ENCODE measurements around the gene ACTR3C.
A peak's percentile ranks its signal among the peaks of the same experiment; 100 is the strongest.
"Not testable (repeated sequence)": the region's sequence is repeated elsewhere in the genome, so short reads cannot be mapped to it uniquely, and the experiment has no call there.

The ACTR3C gene

GRCh38 chr7:150283608-150284007 lies 39.7 kb downstream of the ACTR3C start:
- not testable (repeated sequence) for DNase-seq (ENCODE audit: low read depth in 2 of 2)

- not testable (repeated sequence) for DNase-seq (ENCODE audit: low read depth in 2 of 2)
Observed at GRCh38 chr7:150283111-150283510, 40.2 kb downstream of the ACTR3C start.

GRCh38 chr7:150281681-150282403 lies 41.5 kb downstream of the ACTR3C start:
- not testable (repeated sequence) for DNase-seq (ENCODE audit: low read depth in 2 of 2)

DNA sequence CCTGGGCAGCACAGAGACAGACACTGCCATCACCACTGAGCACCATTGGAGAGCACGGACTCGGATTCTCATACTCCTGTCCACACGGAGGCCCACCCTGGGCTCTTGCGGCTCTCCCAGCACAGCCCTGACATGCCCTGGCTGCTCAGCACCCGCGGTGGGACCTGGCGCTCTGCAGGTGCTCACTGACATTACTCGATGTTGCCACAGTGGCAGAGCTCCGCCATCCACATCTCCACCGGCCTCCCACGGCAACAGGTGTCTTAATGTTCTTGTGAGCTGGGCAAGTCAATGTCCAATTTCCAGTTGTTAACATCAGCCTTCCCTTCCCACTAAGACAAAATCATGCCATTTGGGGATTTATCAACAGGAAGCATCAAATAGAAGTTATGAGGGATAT lies 45.0 kb downstream of the ACTR3C start:
- not testable (repeated sequence) for DNase-seq (ENCODE audit: low read depth in 2 of 2)

GRCh38 chr7:150276132-150276695 lies 47.1 kb downstream of the ACTR3C start:
- DNase-seq (ENCODE audit: low read depth in 2 of 2) = peak; percentile 7 to 8

DNA sequence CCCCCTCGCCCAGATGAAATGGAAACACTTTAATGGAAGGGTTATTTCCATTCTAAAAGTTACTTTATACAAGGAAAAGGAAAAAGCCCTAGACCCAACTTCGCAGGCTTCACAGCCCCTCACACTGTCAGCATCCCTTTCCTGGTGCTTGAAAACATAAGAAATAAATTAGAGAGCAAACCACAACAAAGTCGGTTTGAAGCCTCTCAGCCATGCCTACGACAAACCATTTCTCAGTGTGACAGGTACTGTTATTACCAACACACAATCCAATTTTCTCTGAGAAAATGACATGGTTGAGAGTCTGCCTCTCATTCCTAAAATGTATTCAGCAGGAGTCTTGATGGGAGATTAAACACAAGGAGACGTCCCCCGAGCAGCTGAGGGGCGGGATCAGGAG lies 51.4 kb downstream of the ACTR3C start:
- not testable (repeated sequence) for DNase-seq (ENCODE audit: low read depth in 2 of 2)

- DNase-seq (ENCODE audit: low read depth in 2 of 2) = not testable (repeated sequence)
Observed at GRCh38 chr7:150270101-150270824, 53.1 kb downstream of the ACTR3C start.

DNA sequence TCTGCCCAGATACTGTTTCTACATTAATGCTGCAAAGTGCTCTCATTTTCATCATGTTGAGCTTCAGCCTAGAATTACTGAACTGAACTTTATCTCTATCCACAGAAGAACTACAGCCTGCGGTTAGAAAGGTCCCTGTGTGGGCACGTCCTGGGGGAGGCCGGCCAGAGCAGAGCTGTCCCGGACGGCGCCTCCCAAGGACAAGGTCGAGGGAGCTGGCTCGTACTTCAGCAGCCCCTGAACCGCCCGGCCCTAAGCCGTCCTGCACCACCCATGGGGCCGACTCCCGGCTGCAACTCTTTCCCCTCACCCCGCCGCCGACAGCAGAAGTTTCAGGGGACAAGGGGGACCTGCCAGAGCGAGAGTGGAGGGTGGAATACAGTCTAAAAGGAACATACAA lies 54.5 kb downstream of the ACTR3C start:
- not testable (repeated sequence) for DNase-seq (ENCODE audit: low read depth in 2 of 2)

GRCh38 chr7:150268287-150268686 lies 55.1 kb downstream of the ACTR3C start:
- not testable (repeated sequence) for DNase-seq (ENCODE audit: low read depth in 2 of 2)

DNA sequence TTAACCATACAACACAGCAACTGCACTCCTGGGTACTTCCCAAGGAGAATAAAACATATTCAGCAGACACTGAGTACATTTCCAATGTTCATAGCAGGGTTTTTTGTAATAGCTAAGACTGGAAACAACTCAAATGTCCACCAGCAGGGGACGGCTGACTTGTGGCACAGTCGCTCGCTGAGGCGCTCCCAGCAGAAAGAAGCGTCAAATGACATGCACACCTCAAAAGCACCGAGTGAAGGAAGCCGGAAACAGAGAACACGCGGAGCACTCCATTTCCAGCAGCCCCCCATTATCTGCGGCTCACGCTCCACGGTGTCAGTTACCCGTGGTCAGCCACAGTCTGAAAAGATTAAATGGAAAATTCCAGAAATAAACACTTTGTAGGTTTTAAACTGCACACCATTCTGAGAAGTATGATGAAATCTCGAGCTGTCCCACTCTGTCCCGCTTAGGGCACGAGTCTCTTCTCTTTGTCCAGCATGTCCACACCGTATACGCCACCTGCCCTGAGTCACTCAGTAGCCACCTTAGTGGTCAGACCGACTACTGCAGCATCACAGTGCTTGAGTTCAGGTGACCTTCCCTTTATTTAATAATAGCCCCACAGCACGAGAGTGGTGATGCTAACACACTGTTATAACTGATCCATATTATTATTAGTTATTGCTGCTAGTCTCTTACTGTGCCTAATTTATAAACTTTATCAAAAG lies 56.2 kb downstream of the ACTR3C start:
- not testable (repeated sequence) for DNase-seq (ENCODE audit: low read depth in 2 of 2)

DNA sequence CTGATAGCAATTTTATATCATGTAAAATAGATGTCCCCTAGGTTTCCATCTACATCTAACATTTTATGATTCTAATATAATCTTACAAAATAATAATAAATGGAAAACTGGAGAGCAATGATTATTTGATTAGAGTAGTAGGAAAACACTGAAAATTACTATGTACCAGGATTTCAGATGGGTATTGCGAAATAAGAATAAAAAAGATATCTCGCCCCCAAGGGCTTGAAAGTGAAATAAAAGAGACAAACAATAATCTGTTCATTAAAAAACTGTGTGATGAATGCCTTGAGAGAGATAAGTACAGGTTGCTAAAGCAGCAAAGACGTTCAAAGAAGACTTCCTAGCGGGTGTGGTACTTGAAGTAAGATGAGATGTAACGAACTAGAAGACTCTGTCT lies 60.7 kb downstream of the ACTR3C start:
- not testable (repeated sequence) for DNase-seq (ENCODE audit: low read depth in 2 of 2)

GRCh38 chr7:150247745-150248144 lies 75.6 kb downstream of the ACTR3C start:
- not testable (repeated sequence) for DNase-seq (ENCODE audit: low read depth in 2 of 2)

DNA sequence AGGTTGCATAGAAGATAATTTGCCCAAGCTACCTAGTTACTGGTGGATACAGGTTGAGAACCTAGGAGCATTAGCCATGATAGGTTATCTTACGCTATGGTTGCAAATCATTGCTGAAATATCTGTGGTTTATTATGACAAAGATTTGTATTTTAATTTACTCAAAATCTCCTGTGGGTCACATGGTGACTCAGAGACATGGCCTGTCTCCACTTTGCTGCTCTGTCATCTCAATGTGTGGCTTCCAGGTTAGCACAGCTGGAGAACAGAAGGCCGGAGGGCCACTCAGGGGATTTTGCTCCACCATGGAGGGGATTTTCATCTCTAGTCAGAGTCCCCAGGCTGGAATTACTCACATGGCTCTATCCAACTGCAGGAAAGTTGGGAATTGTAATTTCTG lies 78.1 kb downstream of the ACTR3C start:
- DNase-seq (ENCODE audit: low read depth in 2 of 2) = not testable (repeated sequence)

- not testable (repeated sequence) for DNase-seq (ENCODE audit: low read depth in 2 of 2)
Observed at GRCh38 chr7:150242935-150243334, 80.4 kb downstream of the ACTR3C start.

- not testable (repeated sequence) for DNase-seq (ENCODE audit: low read depth in 2 of 2)
Observed at GRCh38 chr7:150225444-150225843, 97.9 kb downstream of the ACTR3C start.

DNA sequence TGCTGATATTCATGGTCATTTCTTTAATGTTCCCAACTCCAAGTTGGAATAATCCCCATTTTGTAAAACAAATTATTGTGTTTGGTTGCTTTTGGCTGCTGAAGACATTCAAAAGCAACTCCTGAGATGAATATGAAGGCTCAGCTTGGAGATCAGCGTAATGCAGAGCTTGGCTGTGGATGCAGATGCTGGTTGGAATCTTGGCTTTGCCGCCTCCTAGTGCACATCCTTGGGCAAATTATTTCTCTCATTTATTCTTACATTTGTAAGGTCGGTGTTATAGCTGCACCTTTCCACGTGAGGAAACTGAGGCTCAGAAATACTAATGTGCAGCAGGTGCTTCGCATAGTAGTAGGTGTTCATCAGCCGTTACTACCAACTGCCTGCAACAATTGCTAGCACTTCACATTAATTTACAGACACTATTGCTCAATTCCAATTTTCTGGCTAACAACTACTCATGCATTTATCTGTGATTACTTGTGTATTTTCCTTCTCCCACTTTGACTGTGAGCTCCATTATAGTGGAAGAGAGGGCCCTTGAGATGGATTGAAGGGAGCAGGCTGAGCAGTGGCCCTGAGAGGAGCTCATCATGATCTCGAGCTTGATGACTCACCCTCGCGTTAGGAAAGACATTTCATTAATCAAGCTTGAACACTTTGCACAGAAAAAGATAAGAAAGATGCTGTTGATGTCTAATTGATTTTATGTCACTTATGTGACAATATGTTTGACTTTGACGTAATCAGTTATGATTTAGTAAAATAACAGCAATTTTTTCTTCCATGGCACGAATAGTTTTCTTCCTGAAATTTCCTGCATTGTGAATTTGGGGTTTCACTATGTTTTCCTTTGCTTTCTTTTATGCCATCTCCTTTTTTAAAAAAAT lies 101.0 kb downstream of the ACTR3C start:
- not testable (repeated sequence) for DNase-seq (ENCODE audit: low read depth in 2 of 2)

DNA sequence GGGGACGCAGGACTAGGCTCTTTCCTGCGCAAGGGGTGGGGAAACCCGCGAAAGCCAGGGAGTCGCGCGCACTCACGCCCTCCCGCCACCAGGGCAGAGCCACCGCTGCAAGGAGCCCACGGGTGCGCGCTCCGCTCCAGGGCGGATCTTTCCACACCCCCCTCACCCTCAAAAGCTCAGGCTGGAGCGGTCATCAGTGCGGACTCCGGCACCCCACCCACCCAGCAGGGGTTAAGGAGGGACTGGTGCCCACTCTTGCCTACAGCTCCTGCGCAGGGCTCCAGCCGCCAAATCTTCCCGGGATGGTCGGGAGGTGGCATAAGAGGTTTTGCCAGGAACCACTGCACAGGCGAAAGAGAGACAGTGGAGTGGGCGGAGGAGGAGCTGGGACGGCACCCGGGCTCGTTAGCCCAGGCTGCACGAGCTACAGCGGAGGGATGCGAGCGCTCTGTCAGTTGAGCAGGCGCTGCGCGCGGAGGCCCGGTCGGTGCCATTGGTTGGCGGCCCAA lies 102.6 kb downstream of the ACTR3C start:
- not testable (repeated sequence) for DNase-seq (ENCODE audit: low read depth in 2 of 2)

DNA sequence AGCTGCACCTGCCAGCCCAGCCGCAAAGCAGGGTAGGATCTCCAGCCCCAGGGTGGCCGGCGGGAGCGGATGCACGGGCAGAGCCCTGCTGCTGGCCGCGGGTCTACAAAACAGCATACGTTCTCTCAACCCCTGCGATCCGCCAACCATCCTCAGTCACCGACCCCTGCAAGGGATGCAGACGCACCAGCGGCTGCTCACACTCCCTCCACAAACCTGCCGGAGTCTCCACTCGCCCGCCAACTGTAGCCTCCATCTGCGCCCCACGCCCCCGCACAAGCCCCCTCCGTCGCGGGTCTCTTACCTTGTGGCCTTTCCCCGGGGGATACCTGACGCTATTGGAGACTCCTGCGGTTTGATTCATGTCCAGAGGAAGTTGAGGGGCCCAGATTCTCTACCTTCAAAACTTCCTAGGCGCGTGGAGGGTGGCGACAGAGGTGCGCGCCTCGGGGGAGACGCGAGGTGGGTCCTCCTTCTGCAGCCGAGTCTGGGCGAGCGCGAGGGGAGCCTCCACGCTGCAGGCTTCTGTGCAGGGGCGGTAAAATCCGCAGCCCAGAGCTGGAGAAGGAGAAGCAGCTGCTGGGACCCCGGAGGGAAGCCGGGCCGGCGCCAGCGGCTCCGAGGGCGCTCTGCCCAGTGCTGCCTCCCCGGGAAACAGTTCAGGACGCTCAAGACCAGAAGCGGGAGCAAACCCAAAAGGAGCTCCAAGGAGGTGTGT lies 103.2 kb downstream of the ACTR3C start:
- not testable (repeated sequence) for DNase-seq (ENCODE audit: low read depth in 2 of 2)

DNA sequence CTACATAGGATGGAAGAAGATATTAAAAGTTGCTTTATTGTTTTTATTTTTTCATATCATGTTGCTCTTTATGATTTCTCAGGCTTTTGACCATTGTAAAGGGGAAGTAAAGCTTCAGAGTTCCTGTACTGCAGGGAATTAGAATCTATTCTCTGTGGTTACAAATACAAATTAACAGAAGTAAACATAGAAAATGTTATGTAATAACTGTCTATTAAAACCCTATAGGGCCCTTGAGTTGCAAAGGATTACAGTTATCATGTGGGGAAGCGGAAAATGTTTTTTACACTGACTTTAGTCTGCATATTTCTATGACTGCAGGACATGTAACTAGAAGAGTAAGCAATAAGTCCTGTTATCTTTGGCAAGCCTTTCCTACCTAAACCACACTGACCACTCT lies 116.5 kb downstream of the ACTR3C start:
- DNase-seq (ENCODE audit: low read depth in 2 of 2) = not testable (repeated sequence)

DNA sequence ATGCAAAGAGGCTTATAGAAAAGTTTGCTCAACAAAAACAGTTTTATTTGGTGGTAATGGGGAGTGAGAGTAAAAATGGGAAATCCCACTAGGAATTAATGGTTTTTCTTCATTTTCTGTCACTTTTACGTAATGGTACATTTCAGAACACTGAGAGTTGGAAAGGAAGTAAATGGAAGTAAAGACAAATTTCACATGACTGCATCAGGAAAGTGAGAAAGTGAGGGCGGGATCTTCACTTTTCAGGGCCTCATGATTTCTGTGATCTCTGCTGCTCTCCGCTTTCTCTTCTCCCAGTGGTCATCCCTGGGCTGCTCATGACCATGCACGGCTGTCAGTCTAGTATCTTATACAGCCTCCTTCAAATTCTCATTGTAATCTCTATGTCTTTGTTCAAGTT lies 117.5 kb downstream of the ACTR3C start:
- not testable (repeated sequence) for DNase-seq (ENCODE audit: low read depth in 2 of 2)
